ENCODE results near the gene STXBP4.

GRCh38 chr17:55121268-55121667 lies 152.7 kb downstream of the STXBP4 start:
- TF ChIP-seq, protein P1, sequence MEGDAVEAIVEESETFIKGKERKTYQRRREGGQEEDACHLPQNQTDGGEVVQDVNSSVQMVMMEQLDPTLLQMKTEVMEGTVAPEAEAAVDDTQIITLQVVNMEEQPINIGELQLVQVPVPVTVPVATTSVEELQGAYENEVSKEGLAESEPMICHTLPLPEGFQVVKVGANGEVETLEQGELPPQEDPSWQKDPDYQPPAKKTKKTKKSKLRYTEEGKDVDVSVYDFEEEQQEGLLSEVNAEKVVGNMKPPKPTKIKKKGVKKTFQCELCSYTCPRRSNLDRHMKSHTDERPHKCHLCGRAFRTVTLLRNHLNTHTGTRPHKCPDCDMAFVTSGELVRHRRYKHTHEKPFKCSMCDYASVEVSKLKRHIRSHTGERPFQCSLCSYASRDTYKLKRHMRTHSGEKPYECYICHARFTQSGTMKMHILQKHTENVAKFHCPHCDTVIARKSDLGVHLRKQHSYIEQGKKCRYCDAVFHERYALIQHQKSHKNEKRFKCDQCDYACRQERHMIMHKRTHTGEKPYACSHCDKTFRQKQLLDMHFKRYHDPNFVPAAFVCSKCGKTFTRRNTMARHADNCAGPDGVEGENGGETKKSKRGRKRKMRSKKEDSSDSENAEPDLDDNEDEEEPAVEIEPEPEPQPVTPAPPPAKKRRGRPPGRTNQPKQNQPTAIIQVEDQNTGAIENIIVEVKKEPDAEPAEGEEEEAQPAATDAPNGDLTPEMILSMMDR (IDR thresholded peaks at IDR 0.05; ENCODE audit: low read length): no peak
- no peak for TF ChIP-seq EZH2 (IDR thresholded peaks at IDR 0.05; ENCODE audit: borderline replicate concordance, low read length)

Data from OCI-LY1 (cell line).